ENCODE results near the gene TPCN2. TPM values are rescaled to one million over a fixed set of nuclear protein-coding genes. Genes with fewer than 3 reads are reported as not detected.

Gene TPCN2
- total RNA-seq, 1 experiment from 2014 or later, result 17.2 TPM

DNA sequence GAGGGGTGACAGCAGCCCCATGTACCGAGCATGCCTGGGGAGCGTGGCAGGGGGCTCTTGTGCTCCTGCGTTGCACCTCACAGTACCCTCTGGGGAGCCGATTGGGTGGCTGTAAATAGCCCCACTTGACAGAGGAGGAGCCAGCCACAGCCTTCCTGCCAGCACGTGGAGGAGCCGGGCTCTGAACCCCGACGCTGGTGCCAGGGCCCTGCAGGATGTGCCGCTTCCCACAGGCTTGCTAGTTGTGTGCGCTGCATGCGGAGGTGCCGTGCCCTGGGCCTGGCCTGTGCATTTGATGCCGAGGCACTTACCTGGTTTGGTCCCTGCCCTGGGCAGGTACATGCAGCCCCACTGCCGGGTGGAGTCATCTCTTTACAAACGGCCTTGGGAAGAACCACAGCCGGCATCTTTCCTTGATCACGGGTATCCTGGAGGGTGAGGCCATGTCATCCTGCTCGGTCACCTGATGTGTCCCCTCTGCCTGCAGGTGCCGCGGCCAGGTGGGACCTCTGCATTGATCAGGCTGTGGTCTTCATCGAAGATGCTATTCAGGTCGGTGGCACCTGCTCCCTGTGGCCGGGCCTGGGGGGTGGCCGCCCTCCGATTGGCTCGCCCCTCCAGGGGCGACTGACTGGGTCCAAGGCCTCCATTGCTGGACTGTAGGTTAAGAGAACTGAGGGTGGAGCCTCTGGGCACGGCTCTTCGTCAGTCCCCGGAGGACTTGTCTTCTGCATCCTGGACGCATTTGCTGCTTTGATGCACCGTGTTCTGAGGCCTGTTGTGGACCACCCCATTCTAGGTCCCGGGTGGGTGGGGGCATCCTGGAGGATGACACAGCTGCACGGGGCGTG, 5.0 kb downstream of the TPCN2 start:
- in situ Hi-C loops (cut with HindIII; ENCODE audit: low sequenced_read_pairs), result no loop called here
- peak; percentile 40 for DNase-seq (ENCODE audit: low spot score)

GRCh38 chr11:69054397-69055211, 5.9 kb downstream of the TPCN2 start:
- no peak for DNase-seq (ENCODE audit: low spot score)

GRCh38 chr11:69055212-69055586, 6.5 kb downstream of the TPCN2 start:
- no peak for DNase-seq (ENCODE audit: low spot score)
- in situ Hi-C loops (cut with HindIII; ENCODE audit: low sequenced_read_pairs), result no loop called here

More at GRCh38 chr11:69054397-69055211, 5.9 kb downstream of the TPCN2 start:
- in situ Hi-C loops (cut with HindIII; ENCODE audit: low sequenced_read_pairs), result no loop called here

DNA sequence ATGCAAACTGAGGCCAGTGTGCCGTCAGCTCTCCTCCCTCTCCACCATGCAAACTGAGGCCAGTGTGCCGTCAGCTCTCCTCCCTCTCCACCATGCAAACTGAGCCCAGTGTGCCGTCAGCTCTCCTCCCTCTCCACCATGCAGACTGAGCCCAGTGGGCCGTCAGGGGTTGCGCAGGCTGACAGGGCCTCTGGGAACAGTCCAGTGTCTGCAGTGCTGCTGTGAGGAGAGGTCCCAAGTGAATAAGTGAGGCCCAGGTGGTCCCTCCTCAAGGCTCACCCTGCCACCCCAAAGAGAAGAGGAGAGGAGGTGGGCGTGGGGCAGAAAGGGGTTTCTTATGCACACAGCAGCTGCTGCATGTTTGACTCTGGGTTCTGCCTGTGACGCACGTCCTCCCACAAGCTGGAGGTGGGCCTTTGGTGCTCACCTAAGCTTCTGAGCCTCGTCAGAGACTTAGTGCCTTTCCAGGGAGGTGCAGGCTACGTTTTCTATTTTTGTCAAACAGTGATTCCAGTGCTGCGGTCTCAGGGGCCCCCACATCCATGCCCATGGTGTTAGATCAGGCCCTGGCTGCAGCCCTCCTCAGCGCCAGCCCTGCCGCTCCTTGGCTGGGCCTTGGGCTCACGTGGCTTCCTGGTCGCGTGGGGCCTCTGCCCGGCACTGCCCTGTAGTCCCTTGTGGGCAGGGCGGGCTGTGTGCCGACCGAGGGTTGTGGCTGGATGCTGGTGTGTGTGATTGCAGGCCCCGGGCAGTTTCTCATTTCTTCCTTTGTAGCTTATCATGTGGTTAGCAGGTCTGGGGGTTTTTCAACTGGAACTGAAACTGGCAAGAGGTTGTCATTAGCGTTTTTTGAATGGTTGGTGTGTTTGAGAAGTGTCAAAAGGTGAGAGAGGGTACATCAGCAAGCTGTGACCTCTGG, 7.1 kb downstream of the TPCN2 start:
- peak; percentile 47 for DNase-seq (ENCODE audit: low spot score)
- in situ Hi-C loops (cut with HindIII; ENCODE audit: low sequenced_read_pairs), result no loop called here

GRCh38 chr11:69057236-69057635, 8.5 kb downstream of the TPCN2 start:
- no peak for DNase-seq (ENCODE audit: low spot score)
- in situ Hi-C loops (cut with HindIII; ENCODE audit: low sequenced_read_pairs), result no loop called here

DNA sequence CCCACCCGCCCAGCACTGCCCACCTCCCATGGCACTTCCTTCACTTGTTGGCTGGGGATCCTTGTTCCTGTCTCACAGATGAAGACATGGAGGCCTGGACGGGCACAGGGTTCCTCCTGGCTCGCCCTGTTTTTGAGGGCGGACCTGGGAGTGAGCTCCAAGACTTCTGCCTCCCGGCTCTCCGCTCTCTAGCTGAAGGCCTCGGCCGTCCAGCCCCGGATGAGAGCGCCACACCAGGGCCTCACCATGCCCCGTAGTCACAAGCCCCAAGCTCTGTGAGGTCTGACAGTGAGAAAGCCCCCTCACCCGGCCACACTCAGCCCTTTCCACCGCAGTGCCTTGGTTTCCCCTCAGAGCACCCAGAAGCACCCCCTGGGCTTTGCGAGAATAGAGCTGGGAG, 9.1 kb downstream of the TPCN2 start:
- in situ Hi-C loops (cut with HindIII; ENCODE audit: low sequenced_read_pairs), result no loop called here
- no peak for DNase-seq (ENCODE audit: low spot score)

- DNase-seq (ENCODE audit: low spot score), result peak; percentile 66
- in situ Hi-C loops (cut with HindIII; ENCODE audit: low sequenced_read_pairs), result no loop called here
Measured at GRCh38 chr11:69058511-69059270, 10.0 kb downstream of the TPCN2 start.

DNA sequence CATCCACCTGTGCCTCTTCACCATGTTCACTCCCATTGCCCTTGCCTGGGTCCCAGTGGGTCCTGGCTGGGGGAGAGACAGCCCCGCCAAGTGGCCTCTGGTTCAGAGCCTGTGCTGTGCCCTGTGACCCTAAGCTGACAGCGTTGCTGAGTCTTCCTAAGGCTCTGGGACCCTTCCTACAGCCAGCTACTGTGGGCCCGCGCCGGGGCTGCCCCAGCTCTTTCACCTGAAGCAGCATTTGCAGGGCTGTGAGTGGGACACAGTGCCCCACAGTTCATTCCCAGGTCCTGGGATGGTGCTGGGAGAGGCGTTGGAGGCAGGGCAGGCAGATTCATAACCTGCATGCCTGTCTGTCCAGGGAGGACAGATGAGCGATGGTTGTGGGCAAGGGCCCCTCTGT, 10.7 kb downstream of the TPCN2 start:
- in situ Hi-C loops (cut with HindIII; ENCODE audit: low sequenced_read_pairs), result no loop called here
- DNase-seq (ENCODE audit: low spot score), result no peak

- DNase-seq (ENCODE audit: low spot score), result no peak
- in situ Hi-C loops (cut with HindIII; ENCODE audit: low sequenced_read_pairs), result no loop called here
Measured at GRCh38 chr11:69059985-69060384, 11.3 kb downstream of the TPCN2 start.

- in situ Hi-C loops (cut with HindIII; ENCODE audit: low sequenced_read_pairs), result no loop called here
- DNase-seq (ENCODE audit: low spot score), result no peak
Measured at GRCh38 chr11:69060806-69061712, 12.3 kb downstream of the TPCN2 start.

DNA sequence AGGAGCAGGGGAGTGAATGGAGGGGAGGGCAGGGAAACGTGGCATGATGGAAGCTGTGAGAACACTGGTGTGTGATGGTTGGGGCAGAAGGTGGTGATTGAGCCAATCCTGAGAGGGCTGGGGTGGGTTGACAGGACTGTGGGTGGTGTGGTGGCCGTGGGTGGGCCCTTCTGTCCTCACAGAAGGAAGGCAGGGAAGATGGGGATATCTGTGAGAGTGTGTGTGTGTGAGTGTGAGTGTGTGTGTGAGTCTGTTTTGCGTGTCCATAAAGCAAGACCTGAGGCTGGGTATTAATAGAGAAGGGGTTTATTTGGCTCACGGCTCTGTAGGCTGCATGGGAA, 13.0 kb downstream of the TPCN2 start:
- no peak for DNase-seq (ENCODE audit: low spot score)
- in situ Hi-C loops (cut with HindIII; ENCODE audit: low sequenced_read_pairs), result no loop called here

DNA sequence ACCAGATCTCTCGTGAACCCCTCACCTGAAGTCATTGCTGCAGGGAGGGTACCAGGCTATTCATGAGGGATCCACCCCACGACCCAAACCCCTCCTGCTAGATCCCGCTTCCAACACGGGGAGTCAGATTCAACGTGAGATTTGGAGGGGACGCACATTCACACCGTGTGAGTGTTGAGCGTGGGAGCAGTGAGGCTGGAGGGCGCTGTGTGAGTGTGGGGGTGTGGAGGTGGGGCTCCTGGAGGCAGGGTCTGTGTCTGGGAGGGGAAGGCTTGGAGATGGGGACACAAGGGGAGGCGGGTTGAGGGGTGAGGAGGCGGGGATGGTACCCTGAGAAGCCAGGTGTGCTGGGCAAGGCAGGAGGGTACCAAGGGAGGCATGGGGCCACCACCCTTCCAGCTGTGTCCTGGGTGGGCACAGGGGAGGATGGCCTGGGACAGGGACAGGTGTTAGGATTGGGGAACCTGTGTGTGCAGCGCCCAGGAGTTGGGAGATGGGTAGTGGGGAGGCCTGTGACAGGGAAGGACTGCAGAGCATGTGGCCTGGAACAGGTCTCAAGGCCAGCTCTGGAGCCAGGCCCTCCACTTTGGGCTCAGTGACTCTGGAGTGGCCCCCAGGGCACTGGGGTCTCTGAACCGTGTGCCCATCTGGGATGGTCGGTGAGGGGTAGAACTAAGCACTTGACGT, 13.6 kb downstream of the TPCN2 start:
- in situ Hi-C loops (cut with HindIII; ENCODE audit: low sequenced_read_pairs), result no loop called here
- DNase-seq (ENCODE audit: low spot score), result no peak

DNA sequence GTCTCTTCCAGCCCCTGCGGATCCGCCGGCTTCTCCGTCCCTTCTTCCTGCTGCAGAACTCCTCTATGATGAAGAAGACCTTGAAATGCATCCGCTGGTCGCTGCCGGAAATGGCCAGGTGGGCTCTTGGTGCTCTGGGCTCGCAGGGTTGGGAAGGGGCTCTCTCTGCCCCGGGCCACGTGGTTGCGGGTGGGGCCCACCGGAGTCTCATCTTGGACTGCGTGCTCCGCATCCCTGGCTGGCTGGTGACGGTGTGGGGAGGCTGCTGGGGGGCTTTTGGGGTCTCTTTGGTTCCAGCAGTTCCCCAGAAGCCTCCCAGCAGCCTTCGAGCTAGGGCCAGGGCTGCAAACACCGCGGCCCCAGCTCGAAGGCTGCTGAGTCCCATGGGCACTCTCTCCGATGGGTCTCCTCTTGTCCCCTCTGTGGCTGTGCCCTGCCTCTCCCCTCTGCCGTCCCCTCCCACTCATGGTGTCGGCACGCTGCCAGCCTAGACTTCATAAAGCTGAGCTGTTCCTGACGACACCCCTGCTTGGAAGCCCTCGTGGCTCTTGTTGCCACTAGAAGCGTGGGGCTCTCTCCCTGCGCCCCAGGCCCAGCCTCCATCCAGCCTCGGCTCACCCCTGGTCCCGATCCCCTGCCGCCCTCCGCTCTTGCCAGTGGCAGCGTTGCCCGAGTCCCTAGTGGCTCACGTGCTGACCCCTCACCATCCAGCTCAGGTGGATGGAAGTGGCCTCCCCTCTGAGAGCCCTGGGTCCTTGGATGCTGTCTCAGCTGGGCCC, 14.3 kb downstream of the TPCN2 start:
- in situ Hi-C loops (cut with HindIII; ENCODE audit: low sequenced_read_pairs), result no loop called here
- no peak for DNase-seq (ENCODE audit: low spot score)

GRCh38 chr11:69063652-69064260, 15.0 kb downstream of the TPCN2 start:
- in situ Hi-C loops (cut with HindIII; ENCODE audit: low sequenced_read_pairs), result no loop called here
- DNase-seq (ENCODE audit: low spot score), result no peak

DNA sequence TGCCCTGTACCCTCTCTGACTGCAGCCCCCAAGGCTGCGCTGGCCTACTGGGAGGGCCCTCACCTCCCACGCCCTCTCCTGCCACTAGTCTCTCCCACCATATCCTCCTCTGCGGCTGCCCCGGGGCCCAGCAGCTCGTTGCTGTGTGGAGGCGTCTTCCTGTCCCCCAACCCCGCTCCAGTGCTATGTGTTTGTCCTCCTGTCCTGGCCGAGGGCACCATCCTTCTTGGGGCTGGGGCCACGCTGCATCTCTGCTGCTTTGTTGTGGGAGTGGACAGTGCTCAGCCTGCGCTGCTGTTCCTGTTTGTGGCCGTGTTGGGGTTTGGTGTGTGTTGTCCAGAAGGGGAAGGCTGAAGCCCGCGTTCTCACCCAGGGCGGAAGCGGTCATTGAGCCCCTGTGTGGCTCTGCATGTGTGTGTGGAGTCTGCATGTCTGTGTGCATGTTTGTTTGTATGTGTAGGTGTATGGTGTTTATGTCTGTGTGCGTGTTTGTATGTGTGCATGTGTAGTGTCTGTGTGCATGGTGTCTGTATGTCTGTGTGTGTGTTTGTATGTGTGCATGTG, 15.7 kb downstream of the TPCN2 start:
- DNase-seq (ENCODE audit: low spot score), result no peak
- in situ Hi-C loops (cut with HindIII; ENCODE audit: low sequenced_read_pairs), result no loop called here

DNA sequence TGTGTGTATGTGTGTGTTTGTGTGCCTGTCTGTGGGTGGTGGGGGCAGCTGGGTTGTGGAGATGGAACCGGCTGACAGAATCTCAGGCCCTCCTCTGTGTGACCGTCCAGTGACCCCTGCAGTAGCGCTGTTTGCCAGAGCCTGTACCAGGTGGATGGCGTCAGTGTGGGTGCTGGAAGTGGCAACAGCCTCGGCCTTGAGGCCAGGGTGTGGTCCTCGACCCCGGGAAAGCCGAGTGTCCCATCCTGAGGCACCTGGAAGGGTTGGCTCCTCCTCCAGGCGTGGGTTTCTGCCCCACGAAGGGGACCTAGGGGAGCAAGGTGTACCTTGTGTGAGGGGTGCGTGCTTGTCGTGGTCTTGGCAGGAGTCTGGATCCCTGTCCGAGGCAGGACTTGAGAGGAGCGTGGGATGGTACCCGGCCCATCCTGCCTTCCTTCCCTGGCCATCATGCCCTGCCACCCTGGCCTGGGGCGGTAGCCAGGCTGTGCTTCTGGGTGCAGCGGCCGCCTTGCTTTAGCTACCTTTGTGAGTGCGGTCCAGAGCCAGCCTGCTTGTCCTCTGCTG, 16.5 kb downstream of the TPCN2 start:
- in situ Hi-C loops (cut with HindIII; ENCODE audit: low sequenced_read_pairs), result no loop called here
- DNase-seq (ENCODE audit: low spot score), result peak; percentile 44

Measured in G401 (cell line).